SU-DHL-6 (cell line): ENCODE measurements around the gene CDC42BPA.

Experiments
- H2AFZ ChIP-seq: fragments of 200-600 bp; sonication (generic); 2 replicates; pipeline ENCODE4 v1.6.1; 2014; ENCODE audit warnings: low read depth, mild to moderate bottlenecking, moderate library complexity, mixed read lengths, antibody characterized with exemption, low read length; ENCODE audit not compliant: severe bottlenecking
- H3F3A ChIP-seq: fragments of 200-600 bp; shearing (Covaris generic); 2 replicates; pipeline ENCODE4 v1.6.0; 2016; ENCODE audit warnings: antibody characterized with exemption, mild to moderate bottlenecking; ENCODE audit not compliant: insufficient read depth
- H3K27ac ChIP-seq: fragments of 200-600 bp; sonication (generic); 2 replicates; pipeline ENCODE4 v1.5.1; 2016; ENCODE audit warnings: low read depth, mild to moderate bottlenecking, low read length, moderate library complexity, mixed read lengths
- H3K27me3 ChIP-seq: fragments of 200-600 bp; sonication (generic), shearing (Covaris generic); 2 replicates; pipeline ENCODE4 v1.6.0; 2014; ENCODE audit warnings: mild to moderate bottlenecking, low read length
- H3K36me3 ChIP-seq: fragments of 200-600 bp; sonication (generic); 2 replicates; pipeline ENCODE4 v1.6.1; 2014; ENCODE audit warnings: mild to moderate bottlenecking, low read length, mixed read lengths
- H3K4me2 ChIP-seq: fragments of 300-600, 200-600 bp; shearing (Covaris generic), sonication (generic); 2 replicates; pipeline ENCODE4 v1.6.0; 2014; ENCODE audit warnings: low read length, low read depth, mild to moderate bottlenecking; ENCODE audit not compliant: poor library complexity, severe bottlenecking
- H3K4me3 ChIP-seq: fragments of 200-600 bp; sonication (generic); 2 replicates; pipeline ENCODE4 v1.5.1; 2014; ENCODE audit warnings: antibody characterized with exemption, low read length, mild to moderate bottlenecking, mixed read lengths; ENCODE audit not compliant: insufficient read depth, poor library complexity, severe bottlenecking
- H3K79me2 ChIP-seq: fragments of 200-600 bp; sonication (generic); 2 replicates; pipeline ENCODE4 v1.6.1; 2014; ENCODE audit warnings: mild to moderate bottlenecking, low read length, moderate library complexity; ENCODE audit not compliant: insufficient read depth
- H3K9ac ChIP-seq: fragments of 200-600 bp; sonication (generic); 2 replicates; pipeline ENCODE4 v1.7.0; 2014; ENCODE audit warnings: mild to moderate bottlenecking, low read length
- H3K9me2 ChIP-seq: fragments of 200-600 bp; sonication (generic); replicated peaks from 2 replicates; pipeline ENCODE4 v1.6.1; 2014; ENCODE audit warnings: low read length; ENCODE audit not compliant: insufficient read depth
- H3K9me3 ChIP-seq: fragments of 200-600 bp; sonication (generic); 2 replicates; pipeline ENCODE4 v1.6.1; 2014; ENCODE audit warnings: low read length, mixed read lengths; ENCODE audit not compliant: insufficient read depth
- H4K20me1 ChIP-seq: fragments of 200-600 bp; sonication (generic); 2 replicates; pipeline ENCODE4 v1.6.1; 2014; ENCODE audit warnings: low read depth, mild to moderate bottlenecking, antibody characterized with exemption, low read length, moderate library complexity, mixed read lengths
- EZH2phosphoT487 ChIP-seq: fragments of 200-600 bp; sonication (generic), shearing (Covaris generic); conservative IDR thresholded peaks from 2 replicates; pipeline ENCODE4 v1.6.1; 2018; ENCODE audit warnings: mild to moderate bottlenecking, antibody characterized with exemption, low read length, moderate library complexity, mixed read lengths
- TF ChIP-seq, protein P1 (sequence below): fragments of 200-600 bp; sonication (generic); IDR thresholded peaks from one replicate; pipeline ENCODE4 v1.5.1; 2017; ENCODE audit warnings: antibody characterized with exemption, mild to moderate bottlenecking, low read length, moderate library complexity; ENCODE audit not compliant: insufficient read depth, poor library complexity, severe bottlenecking

CDC42BPA gene

DNA sequence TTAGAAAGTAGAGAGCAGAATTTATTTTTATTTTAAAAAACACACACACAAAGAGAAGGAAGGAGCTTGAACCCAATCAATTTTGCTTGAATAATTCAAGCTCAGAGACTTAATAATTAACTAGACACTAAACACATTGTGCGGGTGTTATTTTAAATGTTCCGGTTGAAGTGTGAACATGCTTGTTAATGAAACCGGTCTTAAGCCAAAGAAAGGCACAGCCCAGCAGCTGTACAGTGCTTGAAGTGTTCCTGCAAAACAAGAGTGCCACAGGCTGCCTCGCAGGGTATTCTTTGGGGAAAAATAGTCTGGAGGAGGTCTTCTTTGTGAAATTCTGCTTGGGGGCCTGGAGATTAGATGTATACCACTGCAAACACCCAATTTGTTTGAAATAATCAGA, 2.2 kb upstream of the CDC42BPA start:
- H3K4me2 ChIP-seq, result no peak overlapping the region
- H3K27me3 ChIP-seq, result no peaks in the 10 kb centered on the region
- no peak overlapping the region for H2AFZ ChIP-seq
- no peak overlapping the region for H3K9ac ChIP-seq
- no peaks in the 10 kb centered on the region for H3K36me3 ChIP-seq
- no peaks in the 10 kb centered on the region for H3F3A ChIP-seq
- H3K27ac ChIP-seq, result no peak overlapping the region
- TF ChIP-seq, protein P1, sequence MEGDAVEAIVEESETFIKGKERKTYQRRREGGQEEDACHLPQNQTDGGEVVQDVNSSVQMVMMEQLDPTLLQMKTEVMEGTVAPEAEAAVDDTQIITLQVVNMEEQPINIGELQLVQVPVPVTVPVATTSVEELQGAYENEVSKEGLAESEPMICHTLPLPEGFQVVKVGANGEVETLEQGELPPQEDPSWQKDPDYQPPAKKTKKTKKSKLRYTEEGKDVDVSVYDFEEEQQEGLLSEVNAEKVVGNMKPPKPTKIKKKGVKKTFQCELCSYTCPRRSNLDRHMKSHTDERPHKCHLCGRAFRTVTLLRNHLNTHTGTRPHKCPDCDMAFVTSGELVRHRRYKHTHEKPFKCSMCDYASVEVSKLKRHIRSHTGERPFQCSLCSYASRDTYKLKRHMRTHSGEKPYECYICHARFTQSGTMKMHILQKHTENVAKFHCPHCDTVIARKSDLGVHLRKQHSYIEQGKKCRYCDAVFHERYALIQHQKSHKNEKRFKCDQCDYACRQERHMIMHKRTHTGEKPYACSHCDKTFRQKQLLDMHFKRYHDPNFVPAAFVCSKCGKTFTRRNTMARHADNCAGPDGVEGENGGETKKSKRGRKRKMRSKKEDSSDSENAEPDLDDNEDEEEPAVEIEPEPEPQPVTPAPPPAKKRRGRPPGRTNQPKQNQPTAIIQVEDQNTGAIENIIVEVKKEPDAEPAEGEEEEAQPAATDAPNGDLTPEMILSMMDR, result no peak
- no peak for TF ChIP-seq EZH2phosphoT487
- H3K9me3 ChIP-seq, result no peaks in the 10 kb centered on the region
- no peaks in the 10 kb centered on the region for H3K9me2 ChIP-seq
- H3K4me3 ChIP-seq, result no peak overlapping the region
- H3K79me2 ChIP-seq, result no peaks in the 10 kb centered on the region
- no peaks in the 10 kb centered on the region for H4K20me1 ChIP-seq

DNA sequence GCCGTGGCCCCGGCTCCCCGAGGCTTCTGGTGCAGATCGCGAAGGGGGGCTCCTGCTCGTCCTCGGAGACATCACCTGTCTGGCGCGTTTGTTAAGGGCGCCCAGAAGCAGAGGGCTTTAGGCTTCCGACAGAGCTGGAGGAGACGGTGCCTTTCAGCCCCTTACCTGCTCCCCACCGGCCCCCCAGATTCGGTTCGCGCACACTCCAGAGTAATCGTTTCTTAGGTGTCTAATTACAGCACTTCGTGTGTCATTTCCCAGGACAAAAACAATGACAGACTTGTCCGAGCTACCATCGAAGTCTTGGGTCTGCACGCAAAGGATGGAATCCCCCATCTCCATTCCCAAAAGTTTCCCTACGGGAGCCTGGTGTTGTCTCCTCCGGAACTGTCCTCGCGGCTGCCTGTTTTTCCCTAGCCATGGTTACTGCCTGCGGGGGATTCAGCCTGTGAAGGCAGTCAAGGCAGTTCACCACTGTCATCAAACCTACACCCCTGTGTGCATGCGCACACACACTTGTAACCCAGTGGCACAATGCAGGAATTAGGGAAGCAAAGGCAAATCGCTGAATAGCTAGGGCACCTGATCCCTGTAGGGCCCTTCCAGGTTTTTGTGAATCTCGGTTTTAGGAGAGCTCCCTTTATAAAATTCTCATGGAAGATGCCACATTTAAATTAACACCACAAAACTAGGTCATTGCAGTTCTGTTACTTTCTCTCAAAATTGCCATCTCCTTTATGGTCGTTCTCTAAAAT, 738 bp upstream of the CDC42BPA start:
- no peaks in the 10 kb centered on the region for H3K9me2 ChIP-seq
- no peaks in the 10 kb centered on the region for H4K20me1 ChIP-seq
- no peaks in the 10 kb centered on the region for H3K79me2 ChIP-seq
- no peaks in the 10 kb centered on the region for H3K36me3 ChIP-seq
- H3K4me2 ChIP-seq, result no peak overlapping the region
- no peak overlapping the region for H2AFZ ChIP-seq
- no peaks in the 10 kb centered on the region for H3K27me3 ChIP-seq
- no peaks in the 10 kb centered on the region for H3F3A ChIP-seq
- no peak overlapping the region for H3K9ac ChIP-seq
- no peaks in the 10 kb centered on the region for H3K9me3 ChIP-seq
- no peak overlapping the region for H3K4me3 ChIP-seq
- H3K27ac ChIP-seq, result no peak overlapping the region
- TF ChIP-seq EZH2phosphoT487, result no peak
- TF ChIP-seq, protein P1, result no peak

DNA sequence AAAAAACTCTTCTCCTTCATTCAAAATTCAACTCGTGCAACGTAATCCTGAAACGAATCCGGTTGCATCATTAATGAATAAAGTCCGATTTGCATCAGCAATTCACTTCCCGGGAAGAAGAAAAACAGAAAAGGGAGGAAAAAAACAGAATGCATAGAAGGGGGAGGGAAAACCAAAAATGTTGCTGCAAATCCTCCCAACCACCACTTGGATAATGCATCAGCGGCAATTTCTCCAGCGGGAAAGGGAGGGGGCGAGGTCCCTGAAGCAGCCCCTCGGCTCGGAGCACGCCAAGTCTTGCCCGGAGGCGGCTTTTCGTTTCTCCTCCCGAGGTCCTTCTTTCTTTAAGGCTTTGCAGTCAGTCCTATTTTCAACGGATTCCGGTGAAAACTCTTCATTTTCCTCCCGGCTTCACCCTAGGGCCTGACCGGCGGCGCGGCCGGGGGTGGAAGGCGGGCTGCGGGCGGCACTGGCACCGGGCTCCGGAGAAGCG, 723 bp downstream of the CDC42BPA start:
- H3K27ac ChIP-seq, result no peak overlapping the region
- H4K20me1 ChIP-seq, result no peaks in the 10 kb centered on the region
- TF ChIP-seq, protein P1, result no peak
- TF ChIP-seq EZH2phosphoT487, result no peak
- no peak overlapping the region for H3K4me2 ChIP-seq
- no peak overlapping the region for H3K4me3 ChIP-seq
- H3K79me2 ChIP-seq, result no peaks in the 10 kb centered on the region
- H3K9me3 ChIP-seq, result no peaks in the 10 kb centered on the region
- no peak overlapping the region for H3K9ac ChIP-seq
- H3K36me3 ChIP-seq, result no peaks in the 10 kb centered on the region
- H2AFZ ChIP-seq, result no peak overlapping the region
- no peaks in the 10 kb centered on the region for H3K27me3 ChIP-seq
- H3F3A ChIP-seq, result no peaks in the 10 kb centered on the region
- H3K9me2 ChIP-seq, result no peaks in the 10 kb centered on the region
